ENCODE results near the gene AMIGO1.

Gene AMIGO1

DNA sequence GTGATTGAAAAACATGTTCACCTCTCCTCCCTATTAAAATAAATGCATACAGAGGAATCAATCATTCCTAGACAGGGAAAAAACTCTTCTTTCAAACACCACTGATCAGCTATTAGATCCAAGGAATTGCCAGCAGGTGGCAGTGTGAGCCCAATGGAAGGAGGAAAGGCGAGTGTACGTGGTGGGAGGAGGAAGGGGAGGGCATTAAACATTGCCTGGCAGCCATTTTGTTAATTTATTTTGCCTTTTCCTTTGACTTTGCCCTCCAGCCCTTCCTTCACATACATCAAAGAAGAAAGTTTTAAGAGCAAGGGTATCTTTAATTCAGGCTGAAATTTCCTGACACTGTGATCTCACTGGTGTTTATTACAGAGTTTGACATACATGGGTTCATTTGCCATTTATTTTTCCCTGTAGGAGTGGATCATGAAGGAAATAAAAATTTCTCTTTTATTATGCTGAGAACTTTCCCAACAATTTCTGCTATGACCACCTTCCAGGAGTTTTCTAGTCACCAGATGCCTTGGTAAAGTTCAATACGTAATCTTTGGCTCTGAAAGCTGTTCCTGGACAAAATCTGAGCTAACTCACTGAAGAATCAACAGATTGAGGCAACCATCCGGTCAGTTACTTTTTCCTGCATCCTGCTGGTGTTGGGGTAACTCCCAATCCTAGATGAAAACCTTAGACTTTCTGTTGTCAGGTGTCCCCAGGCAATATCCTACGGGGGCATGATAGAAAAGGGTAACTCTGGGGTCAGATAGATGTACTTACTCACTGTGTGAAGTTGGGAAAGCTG, 37.0 kb upstream of the AMIGO1 start:
- TF ChIP-seq ZFX (IDR thresholded peaks at IDR 0.05) = no peak
- TF ChIP-seq, protein P1, sequence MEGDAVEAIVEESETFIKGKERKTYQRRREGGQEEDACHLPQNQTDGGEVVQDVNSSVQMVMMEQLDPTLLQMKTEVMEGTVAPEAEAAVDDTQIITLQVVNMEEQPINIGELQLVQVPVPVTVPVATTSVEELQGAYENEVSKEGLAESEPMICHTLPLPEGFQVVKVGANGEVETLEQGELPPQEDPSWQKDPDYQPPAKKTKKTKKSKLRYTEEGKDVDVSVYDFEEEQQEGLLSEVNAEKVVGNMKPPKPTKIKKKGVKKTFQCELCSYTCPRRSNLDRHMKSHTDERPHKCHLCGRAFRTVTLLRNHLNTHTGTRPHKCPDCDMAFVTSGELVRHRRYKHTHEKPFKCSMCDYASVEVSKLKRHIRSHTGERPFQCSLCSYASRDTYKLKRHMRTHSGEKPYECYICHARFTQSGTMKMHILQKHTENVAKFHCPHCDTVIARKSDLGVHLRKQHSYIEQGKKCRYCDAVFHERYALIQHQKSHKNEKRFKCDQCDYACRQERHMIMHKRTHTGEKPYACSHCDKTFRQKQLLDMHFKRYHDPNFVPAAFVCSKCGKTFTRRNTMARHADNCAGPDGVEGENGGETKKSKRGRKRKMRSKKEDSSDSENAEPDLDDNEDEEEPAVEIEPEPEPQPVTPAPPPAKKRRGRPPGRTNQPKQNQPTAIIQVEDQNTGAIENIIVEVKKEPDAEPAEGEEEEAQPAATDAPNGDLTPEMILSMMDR (conservative IDR thresholded peaks at IDR 0.05) = peak; percentile 92
- H3K27ac ChIP-seq = no peak overlapping the region; the same call in 1 of the 2 replicates

DNA sequence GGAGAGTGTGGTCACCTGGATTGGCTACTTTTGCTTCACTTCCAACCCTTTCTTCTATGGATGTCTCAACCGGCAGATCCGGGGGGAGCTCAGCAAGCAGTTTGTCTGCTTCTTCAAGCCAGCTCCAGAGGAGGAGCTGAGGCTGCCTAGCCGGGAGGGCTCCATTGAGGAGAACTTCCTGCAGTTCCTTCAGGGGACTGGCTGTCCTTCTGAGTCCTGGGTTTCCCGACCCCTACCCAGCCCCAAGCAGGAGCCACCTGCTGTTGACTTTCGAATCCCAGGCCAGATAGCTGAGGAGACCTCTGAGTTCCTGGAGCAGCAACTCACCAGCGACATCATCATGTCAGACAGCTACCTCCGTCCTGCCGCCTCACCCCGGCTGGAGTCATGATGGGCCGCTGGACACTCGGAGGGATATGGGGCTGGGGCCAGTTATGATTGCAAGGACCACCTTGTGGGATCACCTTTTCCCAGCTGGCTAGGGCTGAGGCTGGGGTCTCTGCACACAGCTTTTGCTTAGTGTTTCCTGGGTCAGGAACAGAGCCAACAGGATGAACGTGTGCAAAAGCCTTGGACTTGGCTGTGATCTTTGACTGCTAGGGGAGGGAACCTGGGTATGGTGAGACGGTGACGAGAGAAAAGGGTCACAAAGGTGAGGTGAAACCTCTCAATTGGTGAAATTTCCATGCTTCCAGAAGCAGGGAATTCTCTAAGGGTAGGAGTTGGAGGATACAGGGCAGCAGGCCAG, 34.6 kb upstream of the AMIGO1 start:
- TF ChIP-seq, protein P1 (conservative IDR thresholded peaks at IDR 0.05) = no peak
- no peak for TF ChIP-seq ZFX (IDR thresholded peaks at IDR 0.05)

DNA sequence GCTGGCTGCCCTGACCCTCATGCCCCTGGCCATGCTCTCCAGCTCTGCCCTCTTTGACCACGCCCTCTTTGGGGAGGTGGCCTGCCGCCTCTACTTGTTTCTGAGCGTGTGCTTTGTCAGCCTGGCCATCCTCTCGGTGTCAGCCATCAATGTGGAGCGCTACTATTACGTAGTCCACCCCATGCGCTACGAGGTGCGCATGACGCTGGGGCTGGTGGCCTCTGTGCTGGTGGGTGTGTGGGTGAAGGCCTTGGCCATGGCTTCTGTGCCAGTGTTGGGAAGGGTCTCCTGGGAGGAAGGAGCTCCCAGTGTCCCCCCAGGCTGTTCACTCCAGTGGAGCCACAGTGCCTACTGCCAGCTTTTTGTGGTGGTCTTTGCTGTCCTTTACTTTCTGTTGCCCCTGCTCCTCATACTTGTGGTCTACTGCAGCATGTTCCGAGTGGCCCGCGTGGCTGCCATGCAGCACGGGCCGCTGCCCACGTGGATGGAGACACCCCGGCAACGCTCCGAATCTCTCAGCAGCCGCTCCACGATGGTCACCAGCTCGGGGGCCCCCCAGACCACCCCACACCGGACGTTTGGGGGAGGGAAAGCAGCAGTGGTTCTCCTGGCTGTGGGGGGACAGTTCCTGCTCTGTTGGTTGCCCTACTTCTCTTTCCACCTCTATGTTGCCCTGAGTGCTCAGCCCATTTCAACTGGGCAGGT, 33.9 kb upstream of the AMIGO1 start:
- H3K27ac ChIP-seq = no peak overlapping the region
- TF ChIP-seq, protein P1 (conservative IDR thresholded peaks at IDR 0.05) = no peak
- no peak for TF ChIP-seq ZFX (IDR thresholded peaks at IDR 0.05)

More for the DNA sequence above, 34.6 kb upstream of the AMIGO1 start:
- H3K27ac ChIP-seq = no peak overlapping the region

DNA sequence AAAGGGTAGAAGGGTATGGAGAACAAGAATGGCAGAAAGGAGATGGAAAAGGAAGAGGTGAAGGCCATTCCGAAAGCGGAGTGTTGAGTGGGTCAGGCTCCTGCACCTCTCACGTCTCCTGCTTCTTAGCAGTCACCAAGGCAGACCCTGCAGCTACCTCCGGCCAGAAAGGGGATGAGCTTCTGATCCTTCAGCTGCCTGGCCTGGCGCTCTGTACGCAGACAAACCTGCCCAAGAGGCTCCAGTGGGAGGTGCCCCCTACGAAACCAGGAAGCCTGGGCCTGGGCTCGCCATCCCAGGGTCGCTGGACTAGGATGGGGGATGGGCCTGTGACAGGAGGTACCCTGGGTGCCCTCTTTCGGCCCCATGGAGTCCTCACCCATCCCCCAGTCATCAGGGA, 33.1 kb upstream of the AMIGO1 start:
- H3K27ac ChIP-seq = no peak overlapping the region

DNA sequence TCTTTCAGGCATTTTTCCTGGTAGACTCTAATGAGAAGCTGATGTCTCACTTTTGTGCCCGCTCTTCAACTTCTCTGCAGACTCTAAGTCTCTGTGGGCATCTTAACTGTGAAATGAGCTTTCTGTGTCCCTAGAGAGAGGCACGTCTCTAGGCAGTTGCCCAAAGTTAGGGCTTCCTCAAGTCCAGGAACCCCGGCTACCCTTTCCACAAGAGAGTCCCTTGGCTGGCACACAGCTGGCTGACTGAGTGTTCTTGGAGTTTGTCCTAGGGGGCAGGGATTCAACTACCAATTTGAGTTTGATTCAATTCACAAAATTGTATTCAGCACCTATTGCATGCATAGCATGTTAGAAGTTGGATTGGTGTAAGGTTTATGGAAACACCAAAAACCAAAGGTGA, 31.6 kb upstream of the AMIGO1 start:
- no peak overlapping the region for H3K27ac ChIP-seq
- no peak for TF ChIP-seq ZFX (IDR thresholded peaks at IDR 0.05)
- TF ChIP-seq, protein P1 (conservative IDR thresholded peaks at IDR 0.05) = no peak

More for the DNA sequence above, 33.1 kb upstream of the AMIGO1 start:
- TF ChIP-seq ZFX (IDR thresholded peaks at IDR 0.05) = no peak
- TF ChIP-seq, protein P1 (conservative IDR thresholded peaks at IDR 0.05) = no peak

DNA sequence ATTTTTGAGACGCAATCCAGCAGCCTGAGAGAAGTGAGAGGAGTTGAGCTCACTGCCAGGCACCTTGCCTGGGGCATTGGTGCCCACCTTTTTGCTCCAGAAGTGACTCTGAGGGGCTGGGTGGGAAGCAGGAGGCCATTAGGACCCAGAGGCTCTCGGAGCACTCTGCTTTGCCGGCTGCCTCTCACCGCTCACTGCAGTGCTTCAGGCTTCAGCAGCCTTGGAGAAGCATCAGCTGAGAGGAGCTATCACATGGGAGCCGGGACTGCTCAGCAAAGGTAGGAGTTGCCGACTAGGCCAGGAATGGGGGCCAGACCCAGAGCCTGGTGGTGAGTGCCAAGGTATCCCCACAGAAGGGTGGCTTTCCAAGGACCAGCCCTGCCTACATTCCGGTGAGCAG, 30.1 kb upstream of the AMIGO1 start, which contains the start of gene GPR61:
TSS of gene GPR61 (plus strand) at position 197 of the 400 bp plus-strand sequence. CDS start 3,151 bp downstream, outside the sequence.
- TF ChIP-seq ZFX (IDR thresholded peaks at IDR 0.05) = no peak
- TF ChIP-seq, protein P1 (conservative IDR thresholded peaks at IDR 0.05) = no peak
- no peak within 1 kb of the TSS for H3K27ac ChIP-seq
